ENCODE results near the gene GLB1L2. TPM values are rescaled to one million over a fixed set of nuclear protein-coding genes. Genes with fewer than 3 reads are reported as not detected.

Gene GLB1L2
- total and polyA plus RNA-seq, 2 of the 13 experiments (the other 11 are each of a cell fraction or from before 2014, with no cell fraction given) = 0.59 to 0.69 TPM

GRCh38 chr11:134372536-134372935, 40.7 kb downstream of the GLB1L2 start (continued):
- TF ChIP-seq, protein P1, sequence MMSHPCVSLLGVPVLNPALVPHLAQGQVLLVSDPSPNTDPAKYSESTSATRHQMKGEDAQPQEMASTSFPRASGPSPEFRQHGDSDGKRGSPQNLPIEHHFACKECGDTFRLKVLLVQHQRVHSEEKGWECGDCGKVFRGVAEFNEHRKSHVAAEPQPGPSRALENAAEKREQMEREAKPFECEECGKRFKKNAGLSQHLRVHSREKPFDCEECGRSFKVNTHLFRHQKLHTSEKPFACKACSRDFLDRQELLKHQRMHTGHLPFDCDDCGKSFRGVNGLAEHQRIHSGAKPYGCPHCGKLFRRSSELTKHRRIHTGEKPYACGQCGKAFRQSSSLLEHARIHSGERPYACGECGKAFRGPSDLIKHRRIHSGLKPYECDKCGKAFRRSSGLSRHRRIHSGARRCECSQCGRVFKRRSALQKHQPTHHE (CRISPR knock-in tag; IDR thresholded peaks at IDR 0.05; ENCODE audit: borderline replicate concordance) = no peak
- TF ChIP-seq ZNF563 (CRISPR knock-in tag; IDR thresholded peaks at IDR 0.05) (no peak), THYN1 (CRISPR knock-in tag; IDR thresholded peaks at IDR 0.05; ENCODE audit: borderline replicate concordance, low read depth) (no peak)

DNA sequence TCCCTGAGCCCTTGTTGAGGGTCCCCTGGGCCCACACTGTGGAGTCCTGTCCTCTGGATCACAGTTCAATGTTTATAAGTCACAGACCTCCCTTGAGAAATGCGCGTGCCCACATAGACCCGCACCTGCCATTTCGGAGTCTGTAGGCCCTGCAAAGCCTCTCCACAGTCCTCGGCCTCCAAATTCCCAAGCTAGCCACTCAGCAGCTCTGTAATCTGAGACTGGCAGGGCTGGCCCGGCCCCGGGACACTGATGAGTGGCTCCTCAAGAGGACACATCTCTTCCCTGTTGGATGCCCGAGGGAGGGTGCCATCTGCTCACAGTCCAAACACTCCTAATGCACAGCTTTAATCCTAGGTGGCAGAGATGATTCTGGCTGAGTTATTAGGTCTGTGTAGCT, 41.2 kb downstream of the GLB1L2 start:
- Histone ChIP-seq H3K4me1 (ENCODE audit: insufficient read depth, low read length) (no peaks in the 10 kb centered on the region), H4K20me1 (ENCODE audit: insufficient read depth, low read length) (no peaks in the 10 kb centered on the region), H3K27me3 (ENCODE audit: control insufficient read depth in 1 of 2, insufficient read depth in 2 of 2, low read length in 2 of 2) (peaks cover 12 to 52% of the 10 kb centered on the region in 2 experiments; a peak in 3 of 5 replicates), H3K79me2 (ENCODE audit: insufficient read depth, low read length) (no peaks in the 10 kb centered on the region), H3K4me3 (replicated peaks in 1 of 3; ENCODE audit: insufficient read depth in 1 of 3, low read depth in 2 of 3, low read length in 3 of 3) (no peak overlapping the region), H3K36me3 (replicated peaks in 1 of 2; ENCODE audit: control insufficient read depth in 1 of 2, insufficient read depth in 2 of 2, low read length in 2 of 2) (no peaks in the 10 kb centered on the region), H3K27ac (ENCODE audit: extremely low read length, insufficient read depth, low read length) (no peak overlapping the region), H3K9me3 (ENCODE audit: low read length) (no peaks in the 10 kb centered on the region), H3K4me2 (ENCODE audit: low read depth, low read length) (no peak overlapping the region), H3K9ac (ENCODE audit: insufficient read depth, low read depth, low read length) (no peak overlapping the region), H2AFZ (ENCODE audit: low read length) (no peak overlapping the region)
- no peak for ATAC-seq
- intact Hi-C loops (cut with micrococcal nuclease; ENCODE audit: unreplicated experiment) = no loop called here
- TF ChIP-seq ETV5 (CRISPR knock-in tag; IDR thresholded peaks at IDR 0.05; ENCODE audit: borderline replicate concordance) (no peak), EEA1 (CRISPR knock-in tag; IDR thresholded peaks at IDR 0.05; ENCODE audit: borderline replicate concordance) (no peak), SOX5 (CRISPR knock-in tag; IDR thresholded peaks at IDR 0.05; ENCODE audit: borderline replicate concordance) (no peak), SATB2 (CRISPR knock-in tag; IDR thresholded peaks at IDR 0.05) (no peak), CBX1 (IDR thresholded peaks at IDR 0.05; ENCODE audit: low read depth) (no peak), ZNF329 (CRISPR knock-in tag; IDR thresholded peaks at IDR 0.05; ENCODE audit: low read depth) (no peak), ONECUT2 (CRISPR knock-in tag; IDR thresholded peaks at IDR 0.05) (no peak), NAIF1 (CRISPR knock-in tag; IDR thresholded peaks at IDR 0.05; ENCODE audit: borderline replicate concordance) (no peak)
- no TSS peak for BruUV-seq (replicated peaks)
- FAIRE-seq = no peak
- CTCF ChIA-PET (ENCODE audit: low intra/inter-chr PET ratio, low total read pairs) = no interaction called here
- POLR2A ChIA-PET = no interaction called here
- in situ Hi-C loops (cut with HindIII; ENCODE audit: extremely low pct_ligation_motif_present, low pct_unique_long_range_greater_than_20kb) = no loop called here
- DNase-seq (ENCODE audit: low spot score) = no peak
- WGBS (ENCODE audit: low lambda C conversion rate) = 100% methylated on average over 1 of the region's 8 CpGs
